ENCODE data around the gene PKD2L1. TPM values are rescaled to one million over a fixed set of nuclear protein-coding genes. Genes with fewer than 3 reads are reported as not detected.

The PKD2L1 gene
- polyA plus RNA-seq, 1 experiment, result not detected

DNA sequence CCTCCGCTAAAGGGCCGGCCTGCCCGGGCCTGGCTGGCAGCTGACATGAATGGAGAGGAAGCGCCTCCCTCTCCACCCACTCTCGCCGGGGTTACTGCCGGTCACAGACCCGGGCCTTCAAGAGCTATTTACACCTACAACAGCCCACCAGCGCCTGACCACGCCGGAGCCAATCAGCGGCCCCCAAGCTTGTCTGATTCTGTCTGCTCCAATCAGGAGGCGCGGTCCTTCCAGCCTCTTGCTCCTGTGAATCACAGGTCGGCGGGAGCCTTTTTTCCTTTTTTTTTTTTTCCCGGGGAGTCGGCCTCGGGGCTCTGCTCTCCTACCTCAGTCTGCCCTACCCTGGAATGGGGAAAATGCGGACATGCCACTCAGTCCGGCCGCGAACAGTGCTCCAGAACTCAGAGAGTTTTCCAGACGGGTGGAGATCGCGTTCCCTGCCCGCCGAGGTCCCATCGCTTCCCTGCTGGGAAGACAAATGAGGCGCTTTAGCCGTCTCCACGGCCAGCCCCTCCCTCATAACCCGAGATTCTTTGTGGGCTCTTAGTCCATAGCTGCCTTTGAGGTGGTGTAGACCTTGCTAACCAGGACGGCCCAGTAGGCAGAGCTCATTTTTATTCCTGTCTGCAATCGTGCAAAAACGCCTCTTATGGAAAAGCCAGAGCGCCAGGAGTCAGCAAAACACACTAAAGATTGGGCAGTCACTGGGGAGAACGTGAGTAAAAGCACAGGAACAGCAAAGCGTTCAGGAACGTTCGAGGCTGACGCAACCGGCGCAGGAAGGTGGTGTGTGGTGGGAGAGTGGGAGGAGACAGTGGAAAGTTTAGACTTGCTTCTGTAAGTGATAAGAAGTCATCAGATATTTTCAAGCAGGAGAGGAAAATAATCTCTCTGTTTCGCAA lies 43.5 kb upstream of the PKD2L1 start:
- Histone ChIP-seq H3K4me3 (ENCODE audit: low read depth, low read length) (peak overlapping the region; percentile 51), H3K36me3 (ENCODE audit: control insufficient read depth, insufficient read depth, low read length) (no peaks in the 10 kb centered on the region), H3K27me3 (ENCODE audit: control insufficient read depth, insufficient read depth, low read length) (no peaks in the 10 kb centered on the region)
- peak; percentile 98 for DNase-seq (ENCODE audit: low read depth)
- ChIA-PET CTCF (interaction anchor here (0.6 to 2.1 kb wide), 5 partner anchors 28 to 109 kb away, joined by 3 to 6 read pairs (median 4); no protein-coding TSS in a partner anchor), POLR2A (interaction anchor here (0.6 to 1.1 kb wide), 8 partner anchors 25 to 367 kb away, joined by 3 to 7 read pairs (median 4); partner anchors contain the start of genes HIF1AN and SCD)
- TF ChIP-seq, protein P1, sequence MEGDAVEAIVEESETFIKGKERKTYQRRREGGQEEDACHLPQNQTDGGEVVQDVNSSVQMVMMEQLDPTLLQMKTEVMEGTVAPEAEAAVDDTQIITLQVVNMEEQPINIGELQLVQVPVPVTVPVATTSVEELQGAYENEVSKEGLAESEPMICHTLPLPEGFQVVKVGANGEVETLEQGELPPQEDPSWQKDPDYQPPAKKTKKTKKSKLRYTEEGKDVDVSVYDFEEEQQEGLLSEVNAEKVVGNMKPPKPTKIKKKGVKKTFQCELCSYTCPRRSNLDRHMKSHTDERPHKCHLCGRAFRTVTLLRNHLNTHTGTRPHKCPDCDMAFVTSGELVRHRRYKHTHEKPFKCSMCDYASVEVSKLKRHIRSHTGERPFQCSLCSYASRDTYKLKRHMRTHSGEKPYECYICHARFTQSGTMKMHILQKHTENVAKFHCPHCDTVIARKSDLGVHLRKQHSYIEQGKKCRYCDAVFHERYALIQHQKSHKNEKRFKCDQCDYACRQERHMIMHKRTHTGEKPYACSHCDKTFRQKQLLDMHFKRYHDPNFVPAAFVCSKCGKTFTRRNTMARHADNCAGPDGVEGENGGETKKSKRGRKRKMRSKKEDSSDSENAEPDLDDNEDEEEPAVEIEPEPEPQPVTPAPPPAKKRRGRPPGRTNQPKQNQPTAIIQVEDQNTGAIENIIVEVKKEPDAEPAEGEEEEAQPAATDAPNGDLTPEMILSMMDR (IDR thresholded peaks at IDR 0.05; ENCODE audit: insufficient read depth, low read depth, low read length), result no peak

DNA sequence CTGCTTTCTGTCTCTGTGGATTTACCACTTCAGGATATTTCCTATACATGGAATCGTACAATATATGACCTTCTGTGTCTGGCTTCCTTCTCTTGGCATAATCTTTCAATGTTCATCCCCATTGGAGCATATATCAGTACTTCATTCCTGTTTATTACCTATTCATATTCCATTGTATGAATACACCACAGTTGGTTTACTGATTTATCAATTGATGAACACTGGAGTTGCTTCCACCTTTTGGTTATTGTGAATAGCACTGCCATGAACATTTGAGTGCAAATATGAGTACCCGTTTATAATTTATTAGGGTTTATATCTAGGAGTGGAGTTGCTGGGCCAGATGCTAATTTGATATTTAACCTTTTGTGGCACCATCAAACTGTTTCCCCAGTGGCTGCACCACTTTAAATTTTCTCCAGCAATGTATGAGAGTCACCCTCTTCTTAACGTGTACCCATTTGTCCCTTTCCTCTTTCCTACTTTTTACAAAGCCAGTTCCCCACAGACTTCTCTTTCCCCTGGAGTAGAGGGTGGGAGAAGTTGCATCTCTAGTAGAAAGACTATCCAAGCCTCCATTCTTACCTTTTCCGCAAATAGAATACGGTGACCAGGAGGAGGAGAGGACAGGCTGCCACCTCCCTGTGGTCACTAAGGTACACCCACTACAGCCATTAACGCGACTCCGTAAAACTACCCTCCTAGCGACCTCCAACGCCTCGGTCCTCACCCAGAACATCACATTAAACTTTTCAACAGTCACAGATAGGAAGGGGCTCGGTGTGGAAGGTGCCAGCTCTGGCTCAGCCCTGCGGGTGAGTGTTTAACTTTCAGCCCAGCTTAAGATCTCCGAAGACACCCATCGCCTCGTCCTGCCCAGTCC lies 42.6 kb upstream of the PKD2L1 start:
- H3K36me3 ChIP-seq (ENCODE audit: control insufficient read depth, insufficient read depth, low read length), result no peaks in the 10 kb centered on the region
- no peak for DNase-seq (ENCODE audit: low read depth)
- POLR2A ChIA-PET, result interaction anchor here (0.6 to 1.1 kb wide), 7 partner anchors 24 to 367 kb away, joined by 3 to 7 read pairs (median 3); partner anchors contain the start of genes HIF1AN and SCD
- CTCF ChIA-PET, result interaction anchor here (0.8 to 2.0 kb wide), 3 partner anchors 27 to 69 kb away, joined by 3 to 5 read pairs (median 4); no protein-coding TSS in a partner anchor
- no peaks in the 10 kb centered on the region for H3K27me3 ChIP-seq (ENCODE audit: control insufficient read depth, insufficient read depth, low read length)
- peak overlapping the region; percentile 21 for H3K4me3 ChIP-seq (ENCODE audit: low read depth, low read length)
- TF ChIP-seq, protein P1 (IDR thresholded peaks at IDR 0.05; ENCODE audit: insufficient read depth, low read depth, low read length), result no peak; the same call in 1 of the 2 replicates

DNA sequence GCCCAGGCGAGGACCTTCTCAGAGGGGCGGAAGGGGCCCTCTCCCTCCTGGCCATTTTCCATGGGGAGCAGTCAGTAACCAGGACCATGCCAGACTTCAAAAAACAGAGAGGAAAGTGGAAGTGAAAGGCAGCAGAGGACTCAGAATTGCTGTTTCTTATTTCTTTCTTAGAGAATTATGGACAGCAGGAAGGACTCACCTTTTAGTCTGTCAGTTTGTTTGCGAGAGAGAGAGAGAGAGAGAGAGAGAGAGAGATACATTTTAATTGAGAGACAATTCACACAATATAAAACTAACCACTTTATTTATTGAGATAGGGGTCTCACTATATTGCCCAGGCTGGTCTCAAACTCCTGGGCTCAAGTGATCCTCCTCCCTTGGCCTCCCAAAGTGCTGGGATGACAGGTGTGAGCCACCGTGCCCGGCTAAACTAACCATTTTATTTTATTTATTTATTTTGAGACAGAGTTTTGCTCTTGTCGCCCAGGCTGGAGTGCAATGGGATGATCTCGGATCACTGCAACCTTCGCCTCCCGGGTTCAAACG lies 41.5 kb upstream of the PKD2L1 start:
- TF ChIP-seq, protein P1 (IDR thresholded peaks at IDR 0.05; ENCODE audit: insufficient read depth, low read depth, low read length), result no peak
- Histone ChIP-seq H3K4me3 (ENCODE audit: low read depth, low read length) (no peak overlapping the region), H3K27me3 (ENCODE audit: control insufficient read depth, insufficient read depth, low read length) (no peaks in the 10 kb centered on the region), H3K36me3 (ENCODE audit: control insufficient read depth, insufficient read depth, low read length) (no peaks in the 10 kb centered on the region)
- ChIA-PET CTCF (interaction anchor here (1.3 kb wide), 1 partner anchor 29 kb away, joined by 4 read pairs; no protein-coding TSS in a partner anchor), POLR2A (interaction anchor here (0.6 kb wide), 1 partner anchor 47 kb away, joined by 4 read pairs; no protein-coding TSS in a partner anchor)
- no peak for DNase-seq (ENCODE audit: low read depth)

DNA sequence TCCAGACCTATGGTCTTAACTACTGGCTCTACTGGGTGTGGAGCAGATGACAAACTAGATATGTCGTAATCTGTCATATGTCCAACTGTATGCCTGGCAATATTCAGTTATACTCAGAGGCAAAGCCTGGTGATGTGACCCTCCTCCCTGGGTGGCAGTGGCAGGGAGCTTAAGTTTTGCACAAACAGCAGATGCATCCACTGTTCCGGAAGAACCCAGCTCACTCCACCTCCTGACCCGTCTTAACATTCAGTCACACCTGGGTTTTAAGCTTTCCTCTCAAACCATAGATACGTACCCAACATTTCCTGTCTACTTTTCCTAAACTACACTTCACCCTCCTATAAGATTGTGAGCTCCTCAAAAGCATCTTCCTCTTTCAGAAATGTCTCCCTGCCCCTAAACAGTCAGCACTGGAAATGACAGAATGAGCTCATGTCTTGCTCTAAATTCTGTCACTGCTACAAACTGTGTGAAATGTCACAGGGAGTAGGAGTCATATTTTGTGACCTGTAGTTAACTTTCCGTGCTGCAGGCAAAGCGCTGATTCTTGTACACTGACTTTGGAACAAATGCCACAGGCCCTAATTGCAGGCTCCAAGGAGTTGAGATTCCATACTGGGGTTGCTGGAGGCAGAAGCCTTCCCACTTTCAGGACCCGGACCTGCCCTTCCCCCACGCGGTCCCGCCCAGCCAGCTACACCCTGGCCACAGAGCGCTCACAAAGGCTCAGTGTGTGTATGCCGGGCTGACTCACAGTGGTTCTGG lies 40.9 kb upstream of the PKD2L1 start:
- TF ChIP-seq, protein P1 (IDR thresholded peaks at IDR 0.05; ENCODE audit: insufficient read depth, low read depth, low read length), result no peak
- Histone ChIP-seq H3K4me3 (ENCODE audit: low read depth, low read length) (no peak overlapping the region), H3K27me3 (ENCODE audit: control insufficient read depth, insufficient read depth, low read length) (no peaks in the 10 kb centered on the region), H3K36me3 (ENCODE audit: control insufficient read depth, insufficient read depth, low read length) (no peaks in the 10 kb centered on the region)
- ChIA-PET POLR2A (interaction anchor here (0.6 kb wide), 1 partner anchor 48 kb away, joined by 4 read pairs; no protein-coding TSS in a partner anchor), CTCF (interaction anchor here (0.9 to 1.5 kb wide), 3 partner anchors 22 to 63 kb away, joined by 4 to 5 read pairs (median 4); no protein-coding TSS in a partner anchor)
- DNase-seq (ENCODE audit: low read depth), result no peak
